ENCODE measurements around the gene HTRA3.

The HTRA3 gene

GRCh38 chr4:8277356-8278008 is 7.9 kb downstream of the HTRA3 start:
- Histone ChIP-seq H3K9me3 (ENCODE audit: severe bottlenecking) (no peaks in the 10 kb centered on the region), H3K36me3 (no peaks in the 10 kb centered on the region), H3K27me3 (ENCODE audit: insufficient read depth, low read depth, severe bottlenecking) (no peaks in the 10 kb centered on the region), H3K27ac (no peak overlapping the region), H3K4me3 (ENCODE audit: low read depth, low read length) (no peak overlapping the region)
- TF ChIP-seq CTCF (IDR thresholded peaks at IDR 0.05; ENCODE audit: low read depth, low read length) = peak; percentile 1; the same call in 1 of the 2 replicates
- DNase-seq = no peak

GRCh38 chr4:8278009-8278395 is 8.4 kb downstream of the HTRA3 start:
- no peaks in the 10 kb centered on the region for H3K9me3 ChIP-seq (ENCODE audit: severe bottlenecking)
- no peak for DNase-seq
- H3K4me3 ChIP-seq (ENCODE audit: low read depth, low read length) = no peak overlapping the region
- H3K27ac ChIP-seq = no peak overlapping the region
- no peak for TF ChIP-seq CTCF (IDR thresholded peaks at IDR 0.05; ENCODE audit: low read depth, low read length)
- H3K27me3 ChIP-seq (ENCODE audit: insufficient read depth, low read depth, severe bottlenecking) = no peaks in the 10 kb centered on the region
- no peaks in the 10 kb centered on the region for H3K36me3 ChIP-seq

GRCh38 chr4:8278421-8279287 is 9.1 kb downstream of the HTRA3 start:
- Histone ChIP-seq H3K27me3 (ENCODE audit: insufficient read depth, low read depth, severe bottlenecking) (no peaks in the 10 kb centered on the region), H3K9me3 (ENCODE audit: severe bottlenecking) (no peaks in the 10 kb centered on the region), H3K36me3 (no peaks in the 10 kb centered on the region), H3K27ac (no peak overlapping the region), H3K4me3 (ENCODE audit: low read depth, low read length) (no peak overlapping the region)
- DNase-seq = no peak
- TF ChIP-seq CTCF (IDR thresholded peaks at IDR 0.05; ENCODE audit: low read depth, low read length) = no peak

GRCh38 chr4:8279321-8280157 is 10.0 kb downstream of the HTRA3 start:
- Histone ChIP-seq H3K9me3 (ENCODE audit: severe bottlenecking) (no peaks in the 10 kb centered on the region), H3K4me3 (ENCODE audit: low read depth, low read length) (no peak overlapping the region), H3K27ac (no peak overlapping the region), H3K36me3 (no peaks in the 10 kb centered on the region), H3K27me3 (ENCODE audit: insufficient read depth, low read depth, severe bottlenecking) (no peaks in the 10 kb centered on the region)
- no peak for DNase-seq
- no peak for TF ChIP-seq CTCF (IDR thresholded peaks at IDR 0.05; ENCODE audit: low read depth, low read length)

- no peak for TF ChIP-seq CTCF (IDR thresholded peaks at IDR 0.05; ENCODE audit: low read depth, low read length)
- H3K36me3 ChIP-seq = no peaks in the 10 kb centered on the region
- H3K27ac ChIP-seq = no peak overlapping the region
- H3K9me3 ChIP-seq (ENCODE audit: severe bottlenecking) = no peaks in the 10 kb centered on the region
- H3K4me3 ChIP-seq (ENCODE audit: low read depth, low read length) = no peak overlapping the region
- no peaks in the 10 kb centered on the region for H3K27me3 ChIP-seq (ENCODE audit: insufficient read depth, low read depth, severe bottlenecking)
- DNase-seq = no peak
These were observed 10.8 kb downstream of the HTRA3 start for GRCh38 chr4:8280158-8280875.
